Gastroesophageal sphincter (tissue), 4 donors: ENCODE results near the gene DTX1. TPM values are rescaled to one million over a fixed set of nuclear protein-coding genes. Genes with fewer than 3 reads are reported as not detected.
A peak's percentile ranks its signal among the peaks of the same experiment; 100 is the strongest.

Experiments
- ATAC-seq: fragments of 150-250 bp; one replicate; pipeline ENCODE4 v1.9.1; 2016; ENCODE audit warnings: mild to moderate bottlenecking, moderate library complexity
- H3K27ac ChIP-seq, 4 donors: fragments of 200-600 bp; sonication (generic) in 3 of 4; 1 replicate in 3 of 4; 2 replicates in 1 of 4; pipeline ENCODE4 v1.5.1; 2016 to 2019
- H3K27me3 ChIP-seq: fragments of 200-600 bp; sonication (generic); one replicate; pipeline ENCODE4 v1.5.1; 2019
- H3K36me3 ChIP-seq, 2 donors: fragments of 200-600 bp; sonication (generic); one replicate each; pipeline ENCODE4 v1.5.1; 2019; ENCODE audit warnings: control low read depth in 1 of 2
- H3K4me1 ChIP-seq, 3 donors: fragments of 200-600 bp; sonication (generic); 1 replicate in 2 of 3; 2 replicates in 1 of 3; pipeline ENCODE4 v1.5.1; 2016 to 2019; ENCODE audit warnings: control low read depth in 2 of 3
- H3K4me3 ChIP-seq, 2 donors: fragments of 200-600 bp; sonication (generic); one replicate each; pipeline ENCODE4 v1.5.1; 2019; ENCODE audit warnings: mild to moderate bottlenecking in 1 of 2, moderate library complexity in 1 of 2
- H3K9me3 ChIP-seq, 3 donors: fragments of 200-600 bp; sonication (generic); one replicate each; pipeline ENCODE4 v1.5.1; 2017 to 2019; ENCODE audit warnings: control low read depth in 2 of 3
- CTCF ChIP-seq, 4 experiments: fragments of 200-600 bp in 2 of 4; fragments of 450-650 bp in 2 of 4; sonication (generic) in 1 of 4; IDR thresholded peaks; one replicate each; pipeline ENCODE4 v1.5.1; 2017 to 2019; ENCODE audit warnings: antibody characterized with exemption in 4 of 4, mild to moderate bottlenecking in 2 of 4, moderate library complexity in 2 of 4
- EP300 ChIP-seq: sonication (generic); formaldehyde crosslinking; IDR thresholded peaks from one replicate; pipeline ENCODE4 v1.6.1; 2017; ENCODE audit warnings: antibody characterized with exemption, mild to moderate bottlenecking
- POLR2A ChIP-seq, 2 donors: fragments of 450-650 bp; IDR thresholded peaks; one replicate each; pipeline ENCODE4 v1.6.1; 2017; ENCODE audit warnings: antibody characterized with exemption in 2 of 2, mild to moderate bottlenecking in 2 of 2, moderate library complexity in 1 of 2
- POLR2AphosphoS5 ChIP-seq: sonication (generic); formaldehyde crosslinking; IDR thresholded peaks from one replicate; pipeline ENCODE4 v1.6.1; 2017; ENCODE audit warnings: antibody characterized with exemption
- WGBS, 2 donors: methylation state at CpG; one replicate each; pipeline ENCODE4 v1.1.5; 2018; ENCODE audit warnings: low coverage in 1 of 2; 5-methylcytosine and 5-hydroxymethylcytosine counted together
- total RNA-seq, 4 donors: library from RNA; depleted of rRNA; stranded (reverse); fragments of >200 nt; gene quantifications; one replicate each; pipeline ENCODE4 v1.1.0, GENCODE V29; 2016

The DTX1 gene
- total RNA-seq, 4 donors from 2014 or later: 2.3 to 9.5 (median 5.3) TPM

- WGBS, 2 donors: 0 to 41% methylated on average over 1 to 9 of the region's 31 CpGs
- Histone ChIP-seq H3K4me1 (no peaks in the 10 kb centered on the region), H3K4me3 (no peak overlapping the region), H3K9me3 (no peaks in the 10 kb centered on the region), H3K36me3 (no peaks in the 10 kb centered on the region), H3K27ac (no peak overlapping the region), H3K27me3 (peaks cover 63% of the 10 kb centered on the region)
- ATAC-seq: peak; percentile 13
- no peak for TF ChIP-seq POLR2A (IDR thresholded peaks at IDR 0.05)
- TF ChIP-seq EP300: no peak
- TF ChIP-seq CTCF (IDR thresholded peaks at IDR 0.05): no peak
Measured at GRCh38 chr12:113065126-113066007, 8.8 kb downstream of the DTX1 start.

- Histone ChIP-seq H3K4me3 (no peak overlapping the region), H3K4me1 (peaks cover 0 to 6% (median 0%) of the 10 kb centered on the region in 3 donors), H3K27ac (no peak overlapping the region), H3K27me3 (peaks cover 50% of the 10 kb centered on the region), H3K9me3 (no peaks in the 10 kb centered on the region), H3K36me3 (no peaks in the 10 kb centered on the region)
- ATAC-seq: no peak
- WGBS, 2 donors: 63% methylated on average over 5 of the region's 13 CpGs; no CpG with 5 or more reads in 1 of the 2 donors
- TF ChIP-seq CTCF (IDR thresholded peaks at IDR 0.05) (no peak), POLR2A (IDR thresholded peaks at IDR 0.05) (no peak), POLR2AphosphoS5 (no peak), EP300 (no peak)
Measured at GRCh38 chr12:113066813-113067400, 10.4 kb downstream of the DTX1 start.

GRCh38 chr12:113067987-113068935, 11.7 kb downstream of the DTX1 start:
- no peaks in the 10 kb centered on the region for H3K9me3 ChIP-seq
- H3K4me3 ChIP-seq: no peak overlapping the region
- peaks cover 0 to 7% (median 0%) of the 10 kb centered on the region in 3 donors for H3K4me1 ChIP-seq
- no peaks in the 10 kb centered on the region for H3K36me3 ChIP-seq
- peaks cover 37% of the 10 kb centered on the region for H3K27me3 ChIP-seq
- 74 to 88% methylated on average over 3 to 8 of the region's 10 CpGs for WGBS, 2 donors
- ATAC-seq: no peak
- TF ChIP-seq POLR2AphosphoS5 (no peak), CTCF (IDR thresholded peaks at IDR 0.05) (no peak), EP300 (no peak), POLR2A (IDR thresholded peaks at IDR 0.05) (no peak)
- H3K27ac ChIP-seq: no peak overlapping the region

GRCh38 chr12:113069149-113069548, 12.6 kb downstream of the DTX1 start:
- TF ChIP-seq POLR2A (IDR thresholded peaks at IDR 0.05) (no peak), POLR2AphosphoS5 (no peak), EP300 (no peak), CTCF (IDR thresholded peaks at IDR 0.05) (no peak)
- no CpG with 5 or more reads among the region's 5 CpGs for WGBS, 2 donors
- Histone ChIP-seq H3K27ac (no peak overlapping the region), H3K27me3 (peaks cover 28% of the 10 kb centered on the region), H3K4me1 (peaks cover 0 to 7% (median 0%) of the 10 kb centered on the region in 3 donors), H3K4me3 (no peak overlapping the region), H3K9me3 (no peaks in the 10 kb centered on the region), H3K36me3 (no peaks in the 10 kb centered on the region)
- ATAC-seq: no peak
